Measurements from ENCODE around the gene DCT. TPM values are rescaled to one million over a fixed set of nuclear protein-coding genes. Genes with fewer than 3 reads are reported as not detected.

Gene DCT
- polyA plus RNA-seq, 5 donors: 0.24 to 0.37 (median 0.35) TPM

- DNase-seq: no peak
Observed at GRCh38 chr13:94395860-94396259, 83.6 kb downstream of the DCT start.

GRCh38 chr13:94394723-94395122 lies 84.8 kb downstream of the DCT start:
- DNase-seq: no peak

GRCh38 chr13:94390881-94391280 lies 88.6 kb downstream of the DCT start:
- no peak for DNase-seq

- no peak for DNase-seq
Observed at GRCh38 chr13:94389604-94390351, 89.7 kb downstream of the DCT start.

GRCh38 chr13:94387047-94387446 lies 92.4 kb downstream of the DCT start:
- no peak for DNase-seq

Other genes starting within 250 kb of the DCT start
- gene TGDS, start 116.5 kb upstream of the DCT start, polyA plus RNA-seq (ENCODE audit: insufficient read depth in 1 of 5, insufficient read length in 5 of 5, low replicate concordance in 1 of 5): 10 to 100 TPM; 16.9 to 25.6 (median 23.8) TPM
- gene GPR180, start 122.2 kb upstream of the DCT start, polyA plus RNA-seq (ENCODE audit: insufficient read depth in 1 of 5, insufficient read length in 5 of 5, low replicate concordance in 1 of 5): 1 to 10 TPM; 6.2 to 8.5 (median 8.0) TPM
- gene SOX21, start 232.9 kb upstream of the DCT start, polyA plus RNA-seq (ENCODE audit: insufficient read depth in 1 of 5, insufficient read length in 5 of 5, low replicate concordance in 1 of 5): under 1 TPM; 0.35 to 0.66 (median 0.47) TPM

Data from right lung (tissue), 5 donors.